Astrocyte (in vitro differentiated cells and primary cell): ENCODE results near the gene ATG16L1. TPM values are rescaled to one million over a fixed set of nuclear protein-coding genes. Genes with fewer than 3 reads are reported as not detected.

Experiments used
- DNase-seq: peaks from one replicate; pipeline ENCODE4 v3.0.0-alpha.2; 2010; ENCODE audit warnings: low read depth
- FAIRE-seq: peaks from 2 replicates; lab custom pipeline; 2011; peaks lifted over from hg19 to GRCh38; lab: Jason Lieb, UNC
- H2AFZ ChIP-seq: 2 replicates; pipeline ENCODE4 v1.6.0; 2012; ENCODE audit warnings: low read depth, low read length, inconsistent platforms
- H3K27ac ChIP-seq: 2 replicates; pipeline ENCODE4 v1.5.1; 2011; ENCODE audit warnings: low read depth, low read length, inconsistent platforms
- H3K27me3 ChIP-seq: 2 replicates; pipeline ENCODE4 v1.6.0; 2011; ENCODE audit warnings: low read length, inconsistent platforms; ENCODE audit not compliant: insufficient read depth
- H3K36me3 ChIP-seq: 2 replicates; pipeline ENCODE4 v1.5.1; 2011; ENCODE audit warnings: low read length, inconsistent platforms; ENCODE audit not compliant: insufficient read depth
- H3K4me1 ChIP-seq: 2 replicates; pipeline ENCODE4 v1.5.1; 2011; ENCODE audit warnings: low read length, inconsistent platforms; ENCODE audit not compliant: insufficient read depth
- H3K4me2 ChIP-seq: 2 replicates; pipeline ENCODE4 v1.6.0; 2012; ENCODE audit warnings: low read length, inconsistent platforms
- H3K4me3 ChIP-seq: 2 replicates; pipeline ENCODE4 v1.5.1; 2011; ENCODE audit warnings: low read depth, mild to moderate bottlenecking, low read length, inconsistent platforms; ENCODE audit not compliant: insufficient read depth
- H3K79me2 ChIP-seq: 2 replicates; pipeline ENCODE4 v1.6.0; 2012; ENCODE audit warnings: mild to moderate bottlenecking, low read length, inconsistent platforms; ENCODE audit not compliant: insufficient read depth
- H3K9ac ChIP-seq: 2 replicates; pipeline ENCODE4 v1.6.0; 2012; ENCODE audit warnings: mild to moderate bottlenecking, low read length, inconsistent platforms
- H3K9me3 ChIP-seq: 2 replicates; pipeline ENCODE4 v1.5.1; 2012; ENCODE audit warnings: low read depth, mild to moderate bottlenecking, low read length, inconsistent platforms; ENCODE audit not compliant: insufficient read depth
- H4K20me1 ChIP-seq: 2 replicates; pipeline ENCODE4 v1.6.0; 2012; ENCODE audit warnings: low read length, inconsistent platforms; ENCODE audit not compliant: insufficient read depth
- H3K27ac Mint-ChIP-seq: one replicate; pipeline ENCODE4 v1.8.0; 2021; ENCODE audit warnings: mild to moderate bottlenecking, mixed read lengths; ENCODE audit not compliant: unreplicated experiment
- H3K27me3 Mint-ChIP-seq: one replicate; pipeline ENCODE4 v1.8.0; 2021; ENCODE audit warnings: low read depth, mixed read lengths; ENCODE audit not compliant: unreplicated experiment
- H3K36me3 Mint-ChIP-seq: one replicate; pipeline ENCODE4 v1.8.0; 2021; ENCODE audit warnings: low read depth, mixed read lengths; ENCODE audit not compliant: unreplicated experiment
- H3K4me1 Mint-ChIP-seq: one replicate; pipeline ENCODE4 v1.8.0; 2021; ENCODE audit warnings: low read depth, mixed read lengths; ENCODE audit not compliant: unreplicated experiment
- H3K4me3 Mint-ChIP-seq: one replicate; pipeline ENCODE4 v1.8.0; 2021; ENCODE audit warnings: mild to moderate bottlenecking, moderate library complexity, mixed read lengths; ENCODE audit not compliant: unreplicated experiment
- H3K9me3 Mint-ChIP-seq: one replicate; pipeline ENCODE4 v1.8.0; 2021; ENCODE audit warnings: mild to moderate bottlenecking, mixed read lengths; ENCODE audit not compliant: unreplicated experiment
- CTCF ChIP-seq: IDR thresholded peaks from 2 replicates; pipeline ENCODE4 v1.5.1; 2011; ENCODE audit warnings: low read depth, mild to moderate bottlenecking, inconsistent platforms, low read length, moderate library complexity; ENCODE audit not compliant: insufficient read depth
- EZH2 ChIP-seq: IDR thresholded peaks from 2 replicates; pipeline ENCODE4 v1.6.1; 2012; ENCODE audit warnings: mild to moderate bottlenecking, low read length, inconsistent platforms; ENCODE audit not compliant: insufficient read depth
- total RNA-seq: library from RNA; stranded (reverse); gene quantifications from 2 replicates; pipeline ENCODE4 v1.2.1, GENCODE V29; 2021

The ATG16L1 gene
- total RNA-seq, 1 donor from 2014 or later = 31.6 TPM

- Histone ChIP-seq H3K4me1 (no peaks in the 10 kb centered on the region), H3K27me3 (no peaks in the 10 kb centered on the region), H3K9ac (no peak overlapping the region), H3K9me3 (no peaks in the 10 kb centered on the region), H3K36me3 (no peaks in the 10 kb centered on the region), H2AFZ (no peak overlapping the region), H3K27ac (no peak overlapping the region), H3K4me2 (no peak overlapping the region), H3K4me3 (no peak overlapping the region), H3K79me2 (no peaks in the 10 kb centered on the region), H4K20me1 (no peaks in the 10 kb centered on the region)
- TF ChIP-seq CTCF = no peak
- TF ChIP-seq EZH2 = no peak
- H3K27me3 Mint-ChIP-seq = no peaks in the 10 kb centered on the region
- DNase-seq = no peak
- H3K4me1 Mint-ChIP-seq = no peaks in the 10 kb centered on the region
- H3K4me3 Mint-ChIP-seq = no peak overlapping the region
- FAIRE-seq = no peak
- H3K9me3 Mint-ChIP-seq = peaks cover 2% of the 10 kb centered on the region
- no peaks in the 10 kb centered on the region for H3K36me3 Mint-ChIP-seq
- no peak overlapping the region for H3K27ac Mint-ChIP-seq
Observed at GRCh38 chr2:233300401-233300800, 48.9 kb downstream of the ATG16L1 start.

- H3K27ac ChIP-seq = no peak overlapping the region
- no peaks in the 10 kb centered on the region for H4K20me1 ChIP-seq
- Mint-ChIP-seq H3K9me3 (peaks cover 2% of the 10 kb centered on the region), H3K27ac (no peak overlapping the region), H3K4me1 (no peaks in the 10 kb centered on the region), H3K36me3 (no peaks in the 10 kb centered on the region), H3K27me3 (no peaks in the 10 kb centered on the region), H3K4me3 (no peak overlapping the region)
- no peaks in the 10 kb centered on the region for H3K79me2 ChIP-seq
- no peaks in the 10 kb centered on the region for H3K36me3 ChIP-seq
- H3K9me3 ChIP-seq = no peaks in the 10 kb centered on the region
- H3K27me3 ChIP-seq = no peaks in the 10 kb centered on the region
- no peak overlapping the region for H2AFZ ChIP-seq
- DNase-seq (no peak), FAIRE-seq (no peak)
- no peak overlapping the region for H3K4me2 ChIP-seq
- no peak overlapping the region for H3K9ac ChIP-seq
- no peaks in the 10 kb centered on the region for H3K4me1 ChIP-seq
- no peak for TF ChIP-seq EZH2
- TF ChIP-seq CTCF = no peak
- H3K4me3 ChIP-seq = no peak overlapping the region
Observed at GRCh38 chr2:233301248-233301647, 49.8 kb downstream of the ATG16L1 start.

- no peak for DNase-seq
- no peaks in the 10 kb centered on the region for H3K79me2 ChIP-seq
- Mint-ChIP-seq H3K9me3 (peaks cover 2% of the 10 kb centered on the region), H3K36me3 (no peaks in the 10 kb centered on the region), H3K4me1 (no peaks in the 10 kb centered on the region), H3K4me3 (no peak overlapping the region), H3K27me3 (no peaks in the 10 kb centered on the region), H3K27ac (no peak overlapping the region)
- TF ChIP-seq CTCF = no peak
- TF ChIP-seq EZH2 = no peak
- H3K9ac ChIP-seq = no peak overlapping the region
- H3K4me3 ChIP-seq = no peak overlapping the region
- H3K27ac ChIP-seq = no peak overlapping the region
- no peak overlapping the region for H3K4me2 ChIP-seq
- no peaks in the 10 kb centered on the region for H4K20me1 ChIP-seq
- no peak overlapping the region for H2AFZ ChIP-seq
- no peaks in the 10 kb centered on the region for H3K36me3 ChIP-seq
- H3K4me1 ChIP-seq = no peaks in the 10 kb centered on the region
- no peaks in the 10 kb centered on the region for H3K27me3 ChIP-seq
- H3K9me3 ChIP-seq = no peaks in the 10 kb centered on the region
- no peak for FAIRE-seq
Observed at GRCh38 chr2:233301811-233302210, 50.3 kb downstream of the ATG16L1 start.
